ENCODE data around the gene CELF1. TPM values are rescaled to one million over a fixed set of nuclear protein-coding genes. Genes with fewer than 3 reads are reported as not detected.

Gene CELF1
- total and polyA plus RNA-seq, 10 of the 15 experiments (the other 5 are each of a cell fraction or from before 2014, with no cell fraction given), result 35.3 to 128 (median 85.7) TPM

- TF ChIP-seq, protein P1, sequence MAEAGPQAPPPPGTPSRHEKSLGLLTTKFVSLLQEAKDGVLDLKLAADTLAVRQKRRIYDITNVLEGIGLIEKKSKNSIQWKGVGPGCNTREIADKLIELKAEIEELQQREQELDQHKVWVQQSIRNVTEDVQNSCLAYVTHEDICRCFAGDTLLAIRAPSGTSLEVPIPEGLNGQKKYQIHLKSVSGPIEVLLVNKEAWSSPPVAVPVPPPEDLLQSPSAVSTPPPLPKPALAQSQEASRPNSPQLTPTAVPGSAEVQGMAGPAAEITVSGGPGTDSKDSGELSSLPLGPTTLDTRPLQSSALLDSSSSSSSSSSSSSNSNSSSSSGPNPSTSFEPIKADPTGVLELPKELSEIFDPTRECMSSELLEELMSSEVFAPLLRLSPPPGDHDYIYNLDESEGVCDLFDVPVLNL (IDR thresholded peaks at IDR 0.05; ENCODE audit: low read depth, low read length), result 0 out of 2 replicates have a peak, but pooled peaks have one; percentile 43
- no peak for TF ChIP-seq ZBTB4 (CRISPR knock-in tag; IDR thresholded peaks at IDR 0.05)
- TF ChIP-seq, protein P2, sequence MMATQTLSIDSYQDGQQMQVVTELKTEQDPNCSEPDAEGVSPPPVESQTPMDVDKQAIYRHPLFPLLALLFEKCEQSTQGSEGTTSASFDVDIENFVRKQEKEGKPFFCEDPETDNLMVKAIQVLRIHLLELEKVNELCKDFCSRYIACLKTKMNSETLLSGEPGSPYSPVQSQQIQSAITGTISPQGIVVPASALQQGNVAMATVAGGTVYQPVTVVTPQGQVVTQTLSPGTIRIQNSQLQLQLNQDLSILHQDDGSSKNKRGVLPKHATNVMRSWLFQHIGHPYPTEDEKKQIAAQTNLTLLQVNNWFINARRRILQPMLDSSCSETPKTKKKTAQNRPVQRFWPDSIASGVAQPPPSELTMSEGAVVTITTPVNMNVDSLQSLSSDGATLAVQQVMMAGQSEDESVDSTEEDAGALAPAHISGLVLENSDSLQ (IDR thresholded peaks at IDR 0.05), result peak; percentile 93
- TF ChIP-seq SIX5 (IDR thresholded peaks at IDR 0.05; ENCODE audit: low read depth, low read length, severe bottlenecking), result peak; percentile 84
- TF ChIP-seq EGR1 (IDR thresholded peaks at IDR 0.05; ENCODE audit: borderline replicate concordance in 1 of 2, low read depth in 2 of 2, low read length in 2 of 2), result peak; percentile 72 to 99; a peak in 2 of 3 replicates
These were observed 25.9 kb upstream of the CELF1 start, which contains the start of the genes KBTBD4 and NDUFS3 (continued) for GRCh38 chr11:47578524-47579494.
